NOMO-1 (cell line): ENCODE data around the gene KLHL29.

Experiments
- DNase-seq, 2 experiments: peaks; one replicate each; lab custom pipeline; 2025; ENCODE audit not compliant: unreplicated experiment in 2 of 2; lab: John Stamatoyannopoulos, UW

The KLHL29 gene

GRCh38 chr2:23599667-23600066, 214.7 kb downstream of the KLHL29 start:
- DNase-seq, result no peak

GRCh38 chr2:23600346-23600745, 215.4 kb downstream of the KLHL29 start:
- DNase-seq, result no peak

GRCh38 chr2:23601301-23601965, 216.5 kb downstream of the KLHL29 start:
- no peak for DNase-seq

GRCh38 chr2:23602116-23602515, 217.1 kb downstream of the KLHL29 start:
- no peak for DNase-seq

GRCh38 chr2:23603156-23603555, 218.2 kb downstream of the KLHL29 start:
- no peak for DNase-seq

- no peak for DNase-seq
Observed at GRCh38 chr2:23603581-23603980, 218.6 kb downstream of the KLHL29 start.

- DNase-seq, result no peak
Observed at GRCh38 chr2:23604731-23605130, 219.8 kb downstream of the KLHL29 start.

GRCh38 chr2:23605236-23605635, 220.3 kb downstream of the KLHL29 start:
- no peak for DNase-seq

GRCh38 chr2:23606196-23606595, 221.2 kb downstream of the KLHL29 start:
- DNase-seq, result no peak

- DNase-seq, result no peak
Observed at GRCh38 chr2:23606968-23607367, 222.0 kb downstream of the KLHL29 start.

- no peak for DNase-seq
Observed at GRCh38 chr2:23607925-23608324, 222.9 kb downstream of the KLHL29 start.

- no peak for DNase-seq
Observed at GRCh38 chr2:23609254-23609653, 224.3 kb downstream of the KLHL29 start.

- DNase-seq, result no peak
Observed at GRCh38 chr2:23611839-23612238, 226.9 kb downstream of the KLHL29 start.

- DNase-seq, result no peak
Observed at GRCh38 chr2:23614701-23615100, 229.7 kb downstream of the KLHL29 start.

- no peak for DNase-seq
Observed at GRCh38 chr2:23615216-23616020, 230.4 kb downstream of the KLHL29 start.

GRCh38 chr2:23616630-23617029, 231.7 kb downstream of the KLHL29 start:
- no peak for DNase-seq

- DNase-seq, result no peak
Observed at GRCh38 chr2:23617167-23617810, 232.3 kb downstream of the KLHL29 start.

GRCh38 chr2:23617811-23618215, 232.8 kb downstream of the KLHL29 start:
- DNase-seq, result no peak

GRCh38 chr2:23618265-23618664, 233.3 kb downstream of the KLHL29 start:
- DNase-seq, result no peak

- DNase-seq, result no peak
Observed at GRCh38 chr2:23618794-23619530, 234.0 kb downstream of the KLHL29 start.

GRCh38 chr2:23619941-23620340, 235.0 kb downstream of the KLHL29 start:
- DNase-seq, result no peak
